Prostate gland (tissue), 2 donors: ENCODE measurements around the gene TMEM214. TPM values are rescaled to one million over a fixed set of nuclear protein-coding genes. Genes with fewer than 3 reads are reported as not detected.
"Not testable (repeated sequence)": the region's sequence is repeated elsewhere in the genome, so short reads cannot be mapped to it uniquely, and the experiment has no call there.

Experiments
- DNase-seq: peaks from one replicate; pipeline ENCODE4 v3.0.0-alpha.2; 2019; ENCODE audit warnings: low spot score
- H3K27ac ChIP-seq, 2 donors: fragments of 200-600 bp; sonication (generic); 2 replicates each; pipeline ENCODE4 v1.5.1; 2017 to 2019
- H3K27me3 ChIP-seq: fragments of 200-600 bp; sonication (generic); replicated peaks from 2 replicates; pipeline ENCODE4 v1.5.1; 2019; ENCODE audit not compliant: insufficient read depth
- H3K36me3 ChIP-seq, 2 donors: fragments of 200-600 bp; sonication (generic); 1 replicate in 1 of 2; 2 replicates in 1 of 2; pipeline versions ENCODE4 v1.5.1 to v1.8.1; 2017 to 2019
- H3K4me1 ChIP-seq: fragments of 200-600 bp; sonication (generic); replicated peaks from 2 replicates; pipeline ENCODE4 v1.5.1; 2019
- H3K4me3 ChIP-seq, 2 donors: fragments of 200-600 bp; sonication (generic); 2 replicates each; pipeline ENCODE4 v1.5.1; 2017 to 2019
- H3K9me3 ChIP-seq: fragments of 200-600 bp; sonication (generic); 2 replicates; pipeline ENCODE4 v1.5.1; 2017
- POLR2A ChIP-seq: fragments of 450-650 bp; IDR thresholded peaks from one replicate; pipeline ENCODE4 v1.6.1; 2016; ENCODE audit warnings: antibody characterized with exemption, mild to moderate bottlenecking
- POLR2AphosphoS5 ChIP-seq: sonication (generic); formaldehyde crosslinking; IDR thresholded peaks from one replicate; pipeline ENCODE4 v1.6.1; 2017; ENCODE audit warnings: antibody characterized with exemption
- WGBS: methylation state at CpG from one replicate; pipeline ENCODE4 v1.1.5; 2018; 5-methylcytosine and 5-hydroxymethylcytosine counted together
- intact Hi-C: fragments of 100-400 bp; cut with DNase I; formaldehyde crosslinking; loops from one replicate; pipeline ENCODE4 v1.14.2; 2022
- total RNA-seq, 2 donors: library from RNA; depleted of rRNA; stranded (reverse); fragments of >200 nt; gene quantifications; one replicate each; pipeline ENCODE4 v1.1.0, GENCODE V29; 2016
- TF ChIP-seq, protein P1 (sequence below), 4 experiments: fragments of 200-600 bp in 2 of 4; fragments of 450-650 bp in 2 of 4; sonication (generic) in 2 of 4; IDR thresholded peaks; 1 replicate in 3 of 4; 2 replicates in 1 of 4; pipeline ENCODE4 v1.5.1; 2016 to 2019; ENCODE audit warnings: antibody characterized with exemption in 4 of 4, mild to moderate bottlenecking in 2 of 4, moderate library complexity in 2 of 4

Gene TMEM214
- total RNA-seq, 2 donors from 2014 or later = 44.5 to 75.9 TPM

DNA sequence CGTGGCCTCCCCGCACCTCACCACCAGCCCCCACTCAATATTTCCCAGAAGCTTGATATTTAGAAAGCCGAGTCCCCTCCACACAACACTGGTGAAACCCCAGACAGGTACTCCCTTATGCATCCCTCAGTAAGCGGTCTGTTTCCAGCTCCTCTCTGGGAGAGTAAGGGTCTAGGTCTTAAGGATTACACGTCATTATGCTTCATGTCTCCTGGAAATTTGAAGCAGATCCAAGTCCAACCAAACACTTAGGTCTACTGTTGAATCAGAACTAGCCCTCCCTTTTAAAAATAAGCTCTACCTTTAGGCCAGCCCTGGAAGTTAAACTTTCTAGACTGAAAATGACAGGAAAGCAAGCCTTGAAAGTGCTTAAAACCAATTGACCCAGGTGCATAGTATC is 40.2 kb downstream of the TMEM214 start:
- DNase-seq = no peak
- Histone ChIP-seq H3K27me3 (no peaks in the 10 kb centered on the region), H3K4me3 (no peak overlapping the region), H3K4me1 (no peaks in the 10 kb centered on the region), H3K36me3 (no peaks in the 10 kb centered on the region), H3K9me3 (no peaks in the 10 kb centered on the region), H3K27ac (peak overlapping the region; percentile 72 to 86)
- 53% methylated on average over 5 of the region's 5 CpGs for WGBS
- intact Hi-C loops = loop anchor here (10.0 kb wide), 1 partner anchor 728 kb away; the partner anchor contains the start of genes ADGRF3 and SELENOI
- no peak for TF ChIP-seq POLR2A
- TF ChIP-seq, protein P1, sequence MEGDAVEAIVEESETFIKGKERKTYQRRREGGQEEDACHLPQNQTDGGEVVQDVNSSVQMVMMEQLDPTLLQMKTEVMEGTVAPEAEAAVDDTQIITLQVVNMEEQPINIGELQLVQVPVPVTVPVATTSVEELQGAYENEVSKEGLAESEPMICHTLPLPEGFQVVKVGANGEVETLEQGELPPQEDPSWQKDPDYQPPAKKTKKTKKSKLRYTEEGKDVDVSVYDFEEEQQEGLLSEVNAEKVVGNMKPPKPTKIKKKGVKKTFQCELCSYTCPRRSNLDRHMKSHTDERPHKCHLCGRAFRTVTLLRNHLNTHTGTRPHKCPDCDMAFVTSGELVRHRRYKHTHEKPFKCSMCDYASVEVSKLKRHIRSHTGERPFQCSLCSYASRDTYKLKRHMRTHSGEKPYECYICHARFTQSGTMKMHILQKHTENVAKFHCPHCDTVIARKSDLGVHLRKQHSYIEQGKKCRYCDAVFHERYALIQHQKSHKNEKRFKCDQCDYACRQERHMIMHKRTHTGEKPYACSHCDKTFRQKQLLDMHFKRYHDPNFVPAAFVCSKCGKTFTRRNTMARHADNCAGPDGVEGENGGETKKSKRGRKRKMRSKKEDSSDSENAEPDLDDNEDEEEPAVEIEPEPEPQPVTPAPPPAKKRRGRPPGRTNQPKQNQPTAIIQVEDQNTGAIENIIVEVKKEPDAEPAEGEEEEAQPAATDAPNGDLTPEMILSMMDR (IDR thresholded peaks at IDR 0.05) = no peak

DNA sequence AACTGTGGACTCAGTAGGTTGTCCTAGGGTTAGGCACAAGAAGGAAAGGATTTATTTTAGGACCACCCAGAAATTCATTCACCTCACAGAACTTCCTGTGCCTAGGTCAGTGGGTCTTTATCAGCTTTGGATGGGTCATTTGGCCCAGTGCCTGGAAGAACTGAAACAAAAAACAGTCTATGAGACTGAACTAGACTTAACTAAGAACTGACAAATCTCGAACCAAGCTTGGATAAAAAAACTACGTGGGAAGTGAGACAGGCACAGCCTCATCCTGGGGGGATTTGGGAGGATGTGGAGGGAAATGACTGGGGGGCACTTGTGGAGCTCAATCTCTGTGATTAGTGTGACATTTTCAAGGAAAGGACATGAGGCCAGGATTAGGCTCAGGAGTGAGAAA is 41.0 kb downstream of the TMEM214 start:
- Histone ChIP-seq H3K4me1 (no peaks in the 10 kb centered on the region), H3K36me3 (no peaks in the 10 kb centered on the region), H3K27me3 (no peaks in the 10 kb centered on the region), H3K9me3 (no peaks in the 10 kb centered on the region), H3K27ac (peak overlapping the region; percentile 25 to 30), H3K4me3 (no peak overlapping the region)
- WGBS = 52% methylated on average over 2 of the region's 2 CpGs
- intact Hi-C loops = loop anchor here (10.0 kb wide), 1 partner anchor 729 kb away; the partner anchor contains the start of genes ADGRF3 and SELENOI
- no peak for TF ChIP-seq POLR2A
- TF ChIP-seq, protein P1 (IDR thresholded peaks at IDR 0.05) = no peak
- no peak for TF ChIP-seq POLR2AphosphoS5
- no peak for DNase-seq

DNA sequence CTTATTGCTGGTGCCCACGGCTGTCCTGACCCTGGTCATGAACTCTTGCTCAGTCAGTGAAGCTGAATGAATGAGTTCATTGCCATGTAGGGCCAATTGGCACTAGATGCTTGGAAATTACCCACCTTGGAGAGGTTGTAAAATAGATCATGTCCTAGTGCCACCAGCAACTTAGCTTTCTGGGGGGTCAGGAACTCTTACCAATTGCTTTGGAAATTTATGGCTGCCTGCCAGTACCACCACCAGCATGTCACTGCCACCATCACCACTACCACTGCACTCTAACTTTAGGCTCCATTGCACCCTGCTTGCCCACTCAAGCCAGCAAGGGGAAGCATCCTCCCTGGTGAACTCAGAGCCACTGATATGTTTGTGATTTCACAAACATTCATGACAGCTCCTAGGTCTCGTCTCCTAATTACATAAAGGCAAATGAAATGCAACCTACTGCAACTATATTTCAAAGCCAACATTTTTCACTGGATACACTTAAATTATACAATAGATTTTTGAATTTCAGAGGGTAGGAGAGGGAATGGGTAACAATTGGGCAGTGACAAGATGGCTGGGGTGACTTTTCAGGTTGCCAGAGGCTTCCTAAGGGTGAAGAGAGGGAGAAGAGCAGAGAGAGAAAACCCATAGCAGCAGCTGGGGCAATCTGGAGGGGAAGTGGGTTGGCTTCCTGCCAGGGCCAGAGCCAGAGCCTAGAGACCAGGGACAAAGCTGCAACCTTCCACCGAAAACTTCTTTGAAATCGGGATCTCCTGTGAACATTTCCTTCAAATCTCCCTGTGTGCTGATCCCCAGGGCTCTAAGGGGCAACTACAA is 42.2 kb downstream of the TMEM214 start:
- H3K36me3 ChIP-seq = no peaks in the 10 kb centered on the region
- TF ChIP-seq, protein P1 (IDR thresholded peaks at IDR 0.05) = no peak
- TF ChIP-seq POLR2AphosphoS5 = no peak
- no peak for TF ChIP-seq POLR2A
- intact Hi-C loops = loop anchor here (10.0 kb wide), 1 partner anchor 730 kb away; the partner anchor contains the start of genes ADGRF3 and SELENOI
- no peak overlapping the region for H3K4me3 ChIP-seq
- H3K4me1 ChIP-seq = no peaks in the 10 kb centered on the region
- no peaks in the 10 kb centered on the region for H3K9me3 ChIP-seq
- no peak for DNase-seq
- no peaks in the 10 kb centered on the region for H3K27me3 ChIP-seq
- peak overlapping the region in 1 of 2 donors; percentile 8 for H3K27ac ChIP-seq
- 39% methylated on average over 4 of the region's 4 CpGs for WGBS

DNA sequence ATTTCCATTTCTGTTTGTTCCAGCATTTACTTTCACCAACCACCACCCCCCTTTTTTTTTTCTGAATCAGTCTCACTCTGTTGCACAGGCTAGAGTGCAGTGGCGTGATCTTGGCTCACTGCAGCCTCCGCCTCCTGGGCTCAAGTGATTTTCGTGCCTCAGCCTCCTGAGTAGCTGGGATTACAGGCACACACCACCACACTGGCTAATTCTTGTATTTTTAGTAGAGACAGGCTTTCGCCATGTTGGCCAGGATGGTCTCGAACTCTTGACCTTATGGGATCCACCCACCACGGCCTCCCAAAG is 42.8 kb downstream of the TMEM214 start:
- peak overlapping the region in 1 of 2 donors; percentile 8 for H3K27ac ChIP-seq
- H3K27me3 ChIP-seq, H3K36me3 ChIP-seq, DNase-seq, H3K4me3 ChIP-seq, H3K9me3 ChIP-seq, H3K4me1 ChIP-seq: not testable (repeated sequence)
- intact Hi-C loops = loop anchor here (10.0 kb wide), 1 partner anchor 731 kb away; the partner anchor contains the start of genes ADGRF3 and SELENOI
- 85% methylated on average over 6 of the region's 6 CpGs for WGBS

DNA sequence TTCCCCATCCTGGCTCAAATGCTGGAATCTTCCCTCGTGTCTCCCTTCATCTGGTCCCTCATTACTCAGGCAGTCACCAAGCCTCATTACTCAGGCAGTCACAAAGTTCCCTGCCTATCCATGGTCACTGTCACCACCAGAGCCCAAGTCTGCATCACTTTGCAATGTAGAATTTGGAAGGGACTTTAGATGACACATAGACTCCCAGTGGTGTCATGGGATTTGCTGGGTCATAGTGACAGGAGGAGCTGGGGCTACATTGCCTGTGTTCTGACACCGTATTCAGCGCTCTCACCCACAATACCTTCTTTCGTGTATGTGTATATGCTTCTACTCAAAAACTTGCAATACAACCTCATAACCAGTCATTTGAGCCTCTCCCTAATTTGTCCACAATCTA is 43.6 kb downstream of the TMEM214 start:
- Histone ChIP-seq H3K27me3 (no peaks in the 10 kb centered on the region), H3K9me3 (no peaks in the 10 kb centered on the region), H3K36me3 (no peaks in the 10 kb centered on the region), H3K4me1 (peaks cover 2% of the 10 kb centered on the region), H3K4me3 (no peak overlapping the region), H3K27ac (peak overlapping the region in 1 of 2 donors; percentile 8)
- TF ChIP-seq, protein P1 (IDR thresholded peaks at IDR 0.05) = no peak
- TF ChIP-seq POLR2A (no peak), POLR2AphosphoS5 (no peak)
- intact Hi-C loops = loop anchor here (10.0 kb wide), 1 partner anchor 732 kb away; the partner anchor contains the start of genes ADGRF3 and SELENOI
- no peak for DNase-seq
- 64% methylated on average over 4 of the region's 4 CpGs for WGBS
